ENCODE measurements around the gene PTPRJ.

DNA sequence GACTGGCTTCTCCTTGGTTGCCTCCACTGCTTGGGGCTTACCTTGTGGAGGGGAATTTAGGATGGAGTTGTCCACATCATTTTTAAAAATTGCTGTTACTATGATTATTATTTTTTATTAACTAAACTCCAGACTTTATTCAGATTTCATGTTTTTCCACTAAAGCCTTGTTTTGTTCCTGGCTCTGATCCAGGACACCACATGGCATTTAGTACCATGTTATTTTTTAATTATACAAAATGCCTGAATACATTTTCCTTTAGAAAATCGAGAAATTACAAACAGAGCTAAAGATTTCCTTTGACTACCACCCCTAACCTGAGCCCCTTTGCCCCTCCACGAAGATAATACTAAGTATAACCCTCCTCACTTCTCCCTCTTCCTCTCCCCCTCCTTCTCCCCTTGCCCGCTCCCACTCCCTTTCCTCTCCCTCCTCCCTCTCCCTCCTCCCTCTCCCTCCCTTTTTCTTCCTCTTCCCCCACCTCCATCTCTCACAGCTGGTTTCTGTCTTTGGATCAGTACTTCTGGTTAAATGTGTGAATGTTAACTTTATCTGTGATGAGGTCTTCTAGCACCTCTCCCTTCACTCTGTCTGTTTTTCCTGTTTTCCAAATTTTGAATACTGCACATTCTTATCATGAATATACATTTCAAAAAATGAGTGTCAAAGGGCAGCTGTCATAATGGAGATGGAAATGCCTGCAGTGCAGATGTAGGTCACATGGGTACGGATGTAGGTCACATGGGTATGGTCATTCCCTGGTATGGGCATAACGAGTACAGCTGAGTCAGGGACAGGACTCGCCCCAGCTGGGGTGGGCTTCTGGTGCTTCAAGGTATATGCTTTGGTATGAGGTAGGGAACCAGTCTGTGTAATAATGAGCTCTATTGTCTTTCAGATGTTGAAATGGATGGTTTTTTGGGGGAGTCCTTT, 181.9 kb downstream of the PTPRJ start:
- TF ChIP-seq, protein P1, sequence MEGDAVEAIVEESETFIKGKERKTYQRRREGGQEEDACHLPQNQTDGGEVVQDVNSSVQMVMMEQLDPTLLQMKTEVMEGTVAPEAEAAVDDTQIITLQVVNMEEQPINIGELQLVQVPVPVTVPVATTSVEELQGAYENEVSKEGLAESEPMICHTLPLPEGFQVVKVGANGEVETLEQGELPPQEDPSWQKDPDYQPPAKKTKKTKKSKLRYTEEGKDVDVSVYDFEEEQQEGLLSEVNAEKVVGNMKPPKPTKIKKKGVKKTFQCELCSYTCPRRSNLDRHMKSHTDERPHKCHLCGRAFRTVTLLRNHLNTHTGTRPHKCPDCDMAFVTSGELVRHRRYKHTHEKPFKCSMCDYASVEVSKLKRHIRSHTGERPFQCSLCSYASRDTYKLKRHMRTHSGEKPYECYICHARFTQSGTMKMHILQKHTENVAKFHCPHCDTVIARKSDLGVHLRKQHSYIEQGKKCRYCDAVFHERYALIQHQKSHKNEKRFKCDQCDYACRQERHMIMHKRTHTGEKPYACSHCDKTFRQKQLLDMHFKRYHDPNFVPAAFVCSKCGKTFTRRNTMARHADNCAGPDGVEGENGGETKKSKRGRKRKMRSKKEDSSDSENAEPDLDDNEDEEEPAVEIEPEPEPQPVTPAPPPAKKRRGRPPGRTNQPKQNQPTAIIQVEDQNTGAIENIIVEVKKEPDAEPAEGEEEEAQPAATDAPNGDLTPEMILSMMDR (optimal IDR thresholded peaks at IDR 0.05 in 1 of 3, IDR thresholded peaks at IDR 0.05 in 1 of 3, conservative IDR thresholded peaks at IDR 0.05 in 1 of 3; ENCODE audit: extremely low read depth in 1 of 3, insufficient read depth in 2 of 3, low read length in 3 of 3) = no peak
- no peak for TF ChIP-seq EZH2 (IDR thresholded peaks at IDR 0.05; ENCODE audit: low read length)
